NCI-H69 (cell line): ENCODE measurements around the gene DPYD.
A peak's percentile ranks its signal among the peaks of the same experiment; 100 is the strongest.

ENCODE experiments used
- DNase-seq: peaks from one replicate; lab custom pipeline; 2025; lab: John Stamatoyannopoulos, UW

DPYD gene

GRCh38 chr1:97277891-97278654 is 642.8 kb downstream of the DPYD start:
- no peak for DNase-seq

DNA sequence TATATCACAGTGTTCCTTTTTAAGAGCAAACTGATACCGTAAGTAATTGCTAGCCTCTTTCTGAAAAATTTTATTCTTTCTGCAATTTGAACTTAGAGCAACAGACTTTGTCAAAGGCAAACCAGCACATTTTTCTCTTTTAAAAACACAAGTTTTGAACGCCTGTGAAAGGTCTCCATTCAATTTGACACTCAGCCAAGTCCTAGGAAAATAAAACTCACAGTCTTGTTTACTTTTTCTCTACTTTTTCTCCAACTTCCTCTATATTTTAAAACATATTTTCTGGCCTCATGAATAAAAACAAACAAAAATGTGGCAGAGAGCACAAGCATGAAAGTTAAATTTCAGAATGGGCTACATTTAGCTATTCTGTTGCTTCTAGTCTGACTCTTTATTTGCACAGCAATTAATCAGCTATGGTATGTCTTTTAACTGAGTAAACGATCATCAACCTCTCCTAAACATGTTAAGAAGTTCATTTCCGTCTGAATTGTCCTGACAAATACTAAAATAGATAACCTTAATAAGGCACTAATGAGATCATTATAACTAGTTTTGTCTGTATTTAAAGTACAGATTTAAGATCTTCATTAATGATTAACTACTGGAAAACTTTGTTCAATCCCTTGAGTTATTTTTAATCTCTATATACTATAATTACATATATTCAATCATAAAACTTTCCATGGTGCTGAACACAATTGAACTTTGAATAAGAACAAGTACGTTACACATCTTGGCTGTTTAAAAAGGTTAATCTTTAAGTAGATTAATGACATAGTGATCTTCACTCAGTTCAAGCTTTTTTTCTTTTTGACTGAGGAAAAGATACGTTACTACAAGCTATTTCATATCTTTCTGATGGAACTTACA is 648.7 kb downstream of the DPYD start:
- DNase-seq, result peak; percentile 25

DNA sequence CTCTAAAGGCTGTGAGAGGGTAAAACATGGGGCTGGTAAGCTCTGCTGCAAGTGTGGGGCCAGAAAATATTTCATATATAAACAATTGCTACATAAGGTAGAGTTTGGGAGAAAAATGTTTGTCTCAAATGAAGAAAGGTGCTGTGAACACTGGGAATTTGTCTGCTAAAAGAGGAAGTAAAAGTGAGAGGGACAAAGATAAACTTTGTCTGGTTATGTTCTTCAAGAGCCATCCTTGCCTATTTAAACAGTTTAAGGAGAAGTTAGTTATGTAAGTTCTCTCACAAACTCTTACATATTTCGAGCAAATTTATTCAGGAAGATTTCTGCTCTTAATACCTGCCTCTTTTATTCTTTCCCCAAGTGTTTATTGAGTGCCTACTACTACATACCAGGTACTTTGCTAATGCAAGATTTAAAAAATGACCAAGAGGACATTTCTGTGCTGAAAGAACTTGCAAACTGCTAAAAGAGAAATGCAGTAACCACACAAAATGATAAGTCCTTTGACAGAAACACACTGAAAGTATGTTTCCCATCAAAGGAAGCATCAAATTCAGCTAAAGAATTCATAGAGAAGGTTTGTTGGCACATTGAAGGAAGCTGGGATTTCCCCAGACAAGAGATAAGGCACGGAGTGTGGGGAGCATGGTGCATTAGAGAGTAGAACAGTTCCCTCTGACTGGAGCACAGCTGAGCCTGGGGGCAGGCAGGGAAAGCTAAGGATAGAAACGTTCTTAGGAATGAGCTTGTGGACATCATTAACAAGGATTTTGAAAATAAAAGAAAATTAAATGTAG is 650.1 kb downstream of the DPYD start:
- DNase-seq, result no peak

DNA sequence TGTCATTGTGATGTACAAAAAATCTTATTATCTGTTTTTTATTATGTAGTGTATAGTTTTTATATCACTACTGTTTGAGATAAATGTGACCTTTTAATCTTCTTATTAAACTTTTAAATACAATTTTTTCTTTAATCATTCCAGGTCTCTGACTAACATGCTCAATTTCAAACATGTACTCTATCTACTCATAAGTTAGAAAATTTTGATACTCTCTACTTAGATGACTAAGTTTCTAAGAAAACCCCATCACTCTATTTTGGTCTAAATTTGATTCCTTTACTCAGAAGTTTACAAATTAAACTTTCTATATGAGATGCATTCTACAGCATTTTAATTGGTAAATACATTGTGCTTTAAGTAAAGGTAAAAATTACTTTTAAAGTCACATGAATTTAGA is 655.2 kb downstream of the DPYD start:
- no peak for DNase-seq

DNA sequence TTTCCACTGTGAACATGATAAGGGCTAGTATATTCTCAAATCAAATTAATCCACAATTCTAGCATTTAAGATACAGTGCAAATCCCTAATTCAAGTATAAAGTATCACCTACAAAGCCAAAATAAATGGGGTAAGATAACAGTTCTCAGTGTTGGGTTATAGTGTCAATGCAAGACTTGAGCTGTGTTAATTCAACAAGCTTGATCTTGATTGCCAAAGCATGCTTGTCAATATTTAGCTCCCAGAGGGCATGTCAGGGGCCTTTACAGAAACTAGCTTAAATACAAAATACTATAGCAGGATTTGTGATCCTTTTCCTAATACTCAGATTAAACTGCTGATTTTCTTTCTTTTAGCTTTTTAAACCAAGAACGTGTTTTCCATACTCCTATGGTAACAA is 658.0 kb downstream of the DPYD start:
- DNase-seq, result no peak

GRCh38 chr1:97258597-97258996 is 662.2 kb downstream of the DPYD start:
- DNase-seq, result no peak

GRCh38 chr1:97254731-97255463 is 665.9 kb downstream of the DPYD start:
- DNase-seq, result peak; percentile 7

DNA sequence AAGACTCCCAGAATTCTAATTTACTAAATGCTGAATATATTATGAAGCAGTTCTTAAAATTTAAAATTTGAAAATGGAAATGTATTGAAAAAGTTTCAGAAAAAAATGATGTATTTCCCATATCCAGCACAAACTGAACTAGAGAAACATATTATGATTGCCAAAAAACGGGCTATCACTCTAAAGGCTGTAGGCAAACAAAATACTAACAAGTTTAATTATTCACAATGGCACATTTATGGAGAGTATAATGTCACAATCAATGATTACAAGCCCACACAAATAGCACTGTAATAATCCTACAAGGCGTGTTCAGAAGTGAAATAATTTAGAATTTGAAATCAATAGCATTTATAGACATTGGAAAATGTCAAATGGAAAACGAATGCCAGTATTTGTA is 667.9 kb downstream of the DPYD start:
- no peak for DNase-seq

DNA sequence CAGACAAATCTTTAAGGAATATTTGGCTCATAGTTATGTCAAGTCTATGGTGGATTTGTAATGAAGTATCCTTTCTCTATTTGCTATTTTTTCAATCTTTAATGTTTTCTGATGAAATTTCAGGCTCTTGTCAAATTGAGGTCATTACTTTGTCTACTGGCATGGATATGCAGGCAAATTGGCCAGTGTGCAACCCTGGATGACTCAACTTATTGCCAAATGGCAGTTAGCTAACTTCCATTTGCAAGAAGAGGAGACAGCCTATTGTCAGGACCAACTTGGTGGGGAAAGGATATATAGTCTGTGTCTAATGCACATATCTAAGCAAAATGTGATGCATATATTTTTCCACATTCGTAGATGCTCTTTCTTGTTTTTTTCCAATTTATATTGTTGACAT is 668.8 kb downstream of the DPYD start:
- peak; percentile 3 for DNase-seq

DNA sequence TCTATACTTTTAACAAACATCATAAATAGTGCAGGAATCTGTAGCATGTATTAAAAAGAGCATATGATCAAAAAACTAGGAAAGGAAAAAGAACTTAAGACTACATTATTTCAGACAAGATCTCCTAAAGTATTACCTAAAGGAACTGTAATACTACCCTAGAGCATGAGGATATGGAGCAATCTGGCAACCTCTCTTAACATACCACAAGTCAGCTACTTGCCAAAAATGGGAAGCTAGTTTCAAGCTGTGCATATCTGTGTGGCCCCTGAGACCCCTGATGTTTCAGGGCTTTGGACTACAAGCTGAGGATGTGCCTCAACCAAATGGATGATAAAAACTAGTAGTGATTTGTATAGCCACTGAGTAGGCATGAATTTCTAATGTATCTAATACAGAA is 673.6 kb downstream of the DPYD start:
- no peak for DNase-seq

- no peak for DNase-seq
Measured at GRCh38 chr1:97245682-97246081, 675.2 kb downstream of the DPYD start.

GRCh38 chr1:97245026-97245425 is 675.8 kb downstream of the DPYD start:
- DNase-seq, result peak; percentile 2

- peak; percentile 41 for DNase-seq
Measured at GRCh38 chr1:97243973-97244560, 676.8 kb downstream of the DPYD start.

GRCh38 chr1:97238816-97239215 is 682.0 kb downstream of the DPYD start:
- DNase-seq, result peak; percentile 43

GRCh38 chr1:97231354-97231753 is 689.5 kb downstream of the DPYD start:
- DNase-seq, result peak; percentile 23

DNA sequence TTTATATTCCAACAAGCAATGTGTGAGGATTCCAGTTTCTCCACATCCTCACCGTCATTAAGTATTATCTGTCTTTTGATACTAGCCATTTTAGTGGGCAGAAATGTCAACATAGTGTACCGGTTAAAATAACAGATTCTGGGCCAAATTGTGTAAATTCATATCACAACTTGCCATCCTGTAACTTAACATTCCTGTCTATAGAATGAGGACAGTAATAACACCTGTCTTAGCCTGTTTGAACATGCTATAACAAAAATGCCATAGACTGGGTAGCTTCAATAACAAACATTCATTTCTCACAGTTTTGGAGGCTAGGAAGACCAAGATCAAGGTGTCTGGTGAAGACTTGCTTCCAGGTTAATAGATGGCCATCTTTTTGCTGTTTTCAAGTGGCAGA is 708.2 kb downstream of the DPYD start:
- no peak for DNase-seq

- DNase-seq, result no peak
Measured at GRCh38 chr1:97210307-97210706, 710.5 kb downstream of the DPYD start.

GRCh38 chr1:97209381-97209957 is 711.4 kb downstream of the DPYD start:
- peak; percentile 7 for DNase-seq

GRCh38 chr1:97207868-97208267 is 713.0 kb downstream of the DPYD start:
- DNase-seq, result no peak

GRCh38 chr1:97204468-97204867 is 716.4 kb downstream of the DPYD start:
- no peak for DNase-seq
